H1 (cell line): ENCODE measurements around the gene A3GALT2.

Experiments used
- CEBPB ChIP-seq: IDR thresholded peaks from 2 replicates; pipeline ENCODE4 v1.6.1; 2012; ENCODE audit warnings: low read depth, low read length
- EP300 ChIP-seq, 2 experiments: IDR thresholded peaks; 1 replicate in 1 of 2; 2 replicates in 1 of 2; pipeline ENCODE4 v1.6.1; 2011 to 2012; ENCODE audit warnings: low read depth in 2 of 2, low read length in 2 of 2, mild to moderate bottlenecking in 2 of 2, borderline replicate concordance in 1 of 2, inconsistent platforms in 1 of 2, moderate library complexity in 1 of 2
- RAD21 ChIP-seq, 2 experiments: IDR thresholded peaks in 1 of 2; conservative IDR thresholded peaks in 1 of 2; 2 replicates each; pipeline ENCODE4 v1.6.1; 2011; ENCODE audit warnings: low read depth in 2 of 2, low read length in 2 of 2, improper control_type of control experiment in 1 of 2, inconsistent platforms in 1 of 2, mild to moderate bottlenecking in 1 of 2, moderate library complexity in 1 of 2
- SIN3A ChIP-seq, 2 experiments: IDR thresholded peaks in 1 of 2; conservative IDR thresholded peaks in 1 of 2; 2 replicates each; pipeline ENCODE4 v1.6.1; 2011 to 2012; ENCODE audit warnings: low read length in 2 of 2, improper control_type of control experiment in 1 of 2, low read depth in 1 of 2, mild to moderate bottlenecking in 1 of 2
- TAF1 ChIP-seq: IDR thresholded peaks from 2 replicates; pipeline ENCODE4 v1.6.1; 2011; ENCODE audit warnings: mild to moderate bottlenecking, low read depth, low read length
- TEAD4 ChIP-seq: IDR thresholded peaks from 2 replicates; pipeline ENCODE4 v1.6.1; 2012; ENCODE audit warnings: low read depth, low read length, inconsistent platforms, mixed read lengths
- YY1 ChIP-seq: IDR thresholded peaks from 2 replicates; pipeline ENCODE4 v1.6.1; 2011; ENCODE audit warnings: low read depth, mild to moderate bottlenecking, low read length
- ZNF274 ChIP-seq: IDR thresholded peaks from 2 replicates; pipeline ENCODE4 v1.7.0; 2012; ENCODE audit warnings: low read length, borderline replicate concordance; ENCODE audit errors: extremely low read depth
- TF ChIP-seq, protein P1 (sequence below), 3 experiments: IDR thresholded peaks; 1 replicate in 2 of 3; 2 replicates in 1 of 3; pipeline versions ENCODE4 v1.5.1 to v1.6.1; 2011; ENCODE audit warnings: low read length in 3 of 3, mild to moderate bottlenecking in 3 of 3, inconsistent platforms in 2 of 3, low read depth in 1 of 3, moderate library complexity in 1 of 3; ENCODE audit not compliant: insufficient read depth in 1 of 3; ENCODE audit errors: control extremely low read depth in 1 of 3
- TF ChIP-seq, protein P2 (sequence below): IDR thresholded peaks from 2 replicates; pipeline ENCODE4 v1.6.1; 2012; ENCODE audit warnings: low read length, inconsistent platforms

DNA sequence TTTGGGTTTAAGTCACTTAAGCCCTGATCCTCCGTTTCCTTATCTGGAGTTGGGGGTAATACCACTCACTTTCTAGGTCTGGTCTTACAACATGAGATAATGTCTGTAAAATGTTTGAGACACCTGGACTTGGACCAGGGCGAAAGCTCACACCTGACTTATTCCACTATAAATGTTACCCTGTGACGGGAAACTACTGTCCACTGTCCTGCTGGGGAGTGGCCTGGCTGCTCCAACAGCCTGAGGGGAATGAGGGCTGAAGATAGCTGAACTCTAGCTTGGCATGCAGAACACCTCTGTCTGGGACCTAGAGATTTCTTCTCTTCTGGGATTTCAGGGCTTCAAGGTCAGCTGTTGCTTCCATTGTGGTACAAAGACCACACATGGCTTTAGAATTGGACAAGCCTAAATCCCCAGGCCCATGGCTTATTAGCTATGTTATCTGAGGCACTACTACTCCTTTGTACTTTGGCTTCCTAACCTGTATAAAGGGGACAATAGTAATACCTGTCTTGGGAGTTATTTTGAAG is 9.5 kb upstream of the A3GALT2 start:
- TF ChIP-seq, protein P1, sequence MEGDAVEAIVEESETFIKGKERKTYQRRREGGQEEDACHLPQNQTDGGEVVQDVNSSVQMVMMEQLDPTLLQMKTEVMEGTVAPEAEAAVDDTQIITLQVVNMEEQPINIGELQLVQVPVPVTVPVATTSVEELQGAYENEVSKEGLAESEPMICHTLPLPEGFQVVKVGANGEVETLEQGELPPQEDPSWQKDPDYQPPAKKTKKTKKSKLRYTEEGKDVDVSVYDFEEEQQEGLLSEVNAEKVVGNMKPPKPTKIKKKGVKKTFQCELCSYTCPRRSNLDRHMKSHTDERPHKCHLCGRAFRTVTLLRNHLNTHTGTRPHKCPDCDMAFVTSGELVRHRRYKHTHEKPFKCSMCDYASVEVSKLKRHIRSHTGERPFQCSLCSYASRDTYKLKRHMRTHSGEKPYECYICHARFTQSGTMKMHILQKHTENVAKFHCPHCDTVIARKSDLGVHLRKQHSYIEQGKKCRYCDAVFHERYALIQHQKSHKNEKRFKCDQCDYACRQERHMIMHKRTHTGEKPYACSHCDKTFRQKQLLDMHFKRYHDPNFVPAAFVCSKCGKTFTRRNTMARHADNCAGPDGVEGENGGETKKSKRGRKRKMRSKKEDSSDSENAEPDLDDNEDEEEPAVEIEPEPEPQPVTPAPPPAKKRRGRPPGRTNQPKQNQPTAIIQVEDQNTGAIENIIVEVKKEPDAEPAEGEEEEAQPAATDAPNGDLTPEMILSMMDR (IDR thresholded peaks at IDR 0.05; ENCODE audit: control extremely low read depth in 1 of 3, insufficient read depth in 1 of 3, low read depth in 1 of 3, low read length in 3 of 3) = no peak
- TF ChIP-seq TEAD4 (no peak), EP300 (IDR thresholded peaks at IDR 0.05; ENCODE audit: borderline replicate concordance in 1 of 2, low read depth in 2 of 2, low read length in 2 of 2) (no peak), CEBPB (no peak), TAF1 (no peak), YY1 (no peak), RAD21 (IDR thresholded peaks at IDR 0.05 in 1 of 2, conservative IDR thresholded peaks at IDR 0.05 in 1 of 2; ENCODE audit: low read depth in 2 of 2, low read length in 2 of 2) (no peak), ZNF274 (no peak), SIN3A (conservative IDR thresholded peaks at IDR 0.05 in 1 of 2, IDR thresholded peaks at IDR 0.05 in 1 of 2; ENCODE audit: low read depth in 1 of 2, low read length in 2 of 2) (no peak)
- TF ChIP-seq, protein P2, sequence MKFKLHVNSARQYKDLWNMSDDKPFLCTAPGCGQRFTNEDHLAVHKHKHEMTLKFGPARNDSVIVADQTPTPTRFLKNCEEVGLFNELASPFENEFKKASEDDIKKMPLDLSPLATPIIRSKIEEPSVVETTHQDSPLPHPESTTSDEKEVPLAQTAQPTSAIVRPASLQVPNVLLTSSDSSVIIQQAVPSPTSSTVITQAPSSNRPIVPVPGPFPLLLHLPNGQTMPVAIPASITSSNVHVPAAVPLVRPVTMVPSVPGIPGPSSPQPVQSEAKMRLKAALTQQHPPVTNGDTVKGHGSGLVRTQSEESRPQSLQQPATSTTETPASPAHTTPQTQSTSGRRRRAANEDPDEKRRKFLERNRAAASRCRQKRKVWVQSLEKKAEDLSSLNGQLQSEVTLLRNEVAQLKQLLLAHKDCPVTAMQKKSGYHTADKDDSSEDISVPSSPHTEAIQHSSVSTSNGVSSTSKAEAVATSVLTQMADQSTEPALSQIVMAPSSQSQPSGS = no peak
